ENCODE results near the gene PCNX1. TPM values are rescaled to one million over a fixed set of nuclear protein-coding genes. Genes with fewer than 3 reads are reported as not detected.
"Not testable (repeated sequence)": the region's sequence is repeated elsewhere in the genome, so short reads cannot be mapped to it uniquely, and the experiment has no call there.

PCNX1 gene
- total RNA-seq, 1 experiment from 2014 or later = 32.7 TPM

- no peaks in the 10 kb centered on the region for H3K36me3 ChIP-seq
- H3K27ac ChIP-seq = no peak overlapping the region
- no peaks in the 10 kb centered on the region for H3K9me3 ChIP-seq (replicated peaks)
- 0 out of 2 replicates have a peak, but pooled peaks cover 5% of the 10 kb centered on the region for H3K4me1 ChIP-seq
- H3K4me3 ChIP-seq = no peak overlapping the region
- DNase-seq = peak in 1 of 2 experiments; percentile 28
- no peaks in the 10 kb centered on the region for H3K27me3 ChIP-seq
Measured at GRCh38 chr14:71143381-71144290, 236.4 kb downstream of the PCNX1 start.

GRCh38 chr14:71147335-71147734 lies 240.1 kb downstream of the PCNX1 start:
- H3K27ac ChIP-seq; H3K4me3 ChIP-seq; H3K36me3 ChIP-seq; H3K9me3 ChIP-seq (replicated peaks); H3K4me1 ChIP-seq; H3K27me3 ChIP-seq; DNase-seq: not testable (repeated sequence)

- H3K4me3 ChIP-seq = no peak overlapping the region
- DNase-seq = no peak
- H3K27ac ChIP-seq = no peak overlapping the region
- no peaks in the 10 kb centered on the region for H3K27me3 ChIP-seq
- no peaks in the 10 kb centered on the region for H3K9me3 ChIP-seq (replicated peaks)
- H3K4me1 ChIP-seq = 0 out of 2 replicates have a peak, but pooled peaks cover 2% of the 10 kb centered on the region
- H3K36me3 ChIP-seq = no peaks in the 10 kb centered on the region
Measured at GRCh38 chr14:71148627-71149026, 241.4 kb downstream of the PCNX1 start.

- H3K36me3 ChIP-seq = no peaks in the 10 kb centered on the region
- H3K27me3 ChIP-seq = no peaks in the 10 kb centered on the region
- no peak overlapping the region for H3K4me3 ChIP-seq
- H3K27ac ChIP-seq = no peak overlapping the region
- no peak for DNase-seq
- H3K4me1 ChIP-seq = no peaks in the 10 kb centered on the region
- no peaks in the 10 kb centered on the region for H3K9me3 ChIP-seq (replicated peaks)
Measured at GRCh38 chr14:71150737-71151136, 243.5 kb downstream of the PCNX1 start.

- Histone ChIP-seq H3K36me3 (no peaks in the 10 kb centered on the region), H3K27ac (no peak overlapping the region), H3K4me1 (no peaks in the 10 kb centered on the region), H3K27me3 (no peaks in the 10 kb centered on the region), H3K4me3 (no peak overlapping the region), H3K9me3 (replicated peaks) (no peaks in the 10 kb centered on the region)
- no peak for DNase-seq
Measured at GRCh38 chr14:71155743-71156142, 248.5 kb downstream of the PCNX1 start.

GRCh38 chr14:71163050-71163841 lies 256.0 kb downstream of the PCNX1 start:
- no peak for DNase-seq
- Histone ChIP-seq H3K9me3 (replicated peaks) (no peaks in the 10 kb centered on the region), H3K4me3 (no peak overlapping the region), H3K27ac (no peak overlapping the region), H3K27me3 (no peaks in the 10 kb centered on the region), H3K4me1 (peaks cover 15% of the 10 kb centered on the region), H3K36me3 (no peaks in the 10 kb centered on the region)

- H3K27ac ChIP-seq = no peak overlapping the region
- H3K4me3 ChIP-seq = no peak overlapping the region
- DNase-seq = peak; percentile 28 to 46
- no peaks in the 10 kb centered on the region for H3K36me3 ChIP-seq
- H3K4me1 ChIP-seq = peaks cover 15% of the 10 kb centered on the region
- no peaks in the 10 kb centered on the region for H3K27me3 ChIP-seq
- no peaks in the 10 kb centered on the region for H3K9me3 ChIP-seq (replicated peaks)
Measured at GRCh38 chr14:71163842-71164629, 256.8 kb downstream of the PCNX1 start.

Other genes with a start within 250 kb of the PCNX1 start
- 7.3 and 7.8 TPM in 2 replicates for gene MAP3K9, start 97.9 kb upstream of the PCNX1 start, total RNA-seq (2014; rRNA removed; shearing (Covaris generic))